GM12873 (cell line): ENCODE measurements around the gene C10orf62.
A peak's percentile ranks its signal among the peaks of the same experiment; 100 is the strongest.

Source experiments
- CTCF ChIP-seq: IDR thresholded peaks from 2 replicates; pipeline ENCODE4 v1.5.1; 2012; ENCODE audit warnings: low read depth, mild to moderate bottlenecking, moderate library complexity, low read length, control low read depth; ENCODE audit not compliant: insufficient read depth; ENCODE audit errors: missing control alignments

The C10orf62 gene

GRCh38 chr10:97548828-97549455 is 40.6 kb upstream of the C10orf62 start:
- no peak for TF ChIP-seq CTCF

GRCh38 chr10:97549587-97550322 is 39.8 kb upstream of the C10orf62 start:
- no peak for TF ChIP-seq CTCF

GRCh38 chr10:97550336-97551149 is 39.0 kb upstream of the C10orf62 start:
- TF ChIP-seq CTCF = no peak

GRCh38 chr10:97551271-97551670 is 38.2 kb upstream of the C10orf62 start:
- no peak for TF ChIP-seq CTCF

- peak; percentile 77 for TF ChIP-seq CTCF
Observed at GRCh38 chr10:97553575-97554031, 35.9 kb upstream of the C10orf62 start.

GRCh38 chr10:97563337-97563736 is 26.2 kb upstream of the C10orf62 start:
- no peak for TF ChIP-seq CTCF

GRCh38 chr10:97564776-97565175 is 24.7 kb upstream of the C10orf62 start:
- no peak for TF ChIP-seq CTCF
